ENCODE data around the gene CCDC188. TPM values are rescaled to one million over a fixed set of nuclear protein-coding genes. Genes with fewer than 3 reads are reported as not detected.
A peak's percentile ranks its signal among the peaks of the same experiment; 100 is the strongest.

The CCDC188 gene
- total and polyA plus RNA-seq, 4 experiments from 2014 or later: not detected

GRCh38 chr22:20117633-20118299 is 33.1 kb downstream of the CCDC188 start:
- intact Hi-C loops (cut with micrococcal nuclease): loop anchor here (1.0 to 2.0 kb wide), 7 partner anchors 14 to 939 kb away; partner anchors contain the start of genes ARVCF, DGCR6L, DGCR8 and SLC25A1
- Mint-ChIP-seq H3K4me1 (peaks cover 16 to 56% (median 33%) of the 10 kb centered on the region in 4 donors), H3K36me3 (peaks cover 7 to 48% of the 10 kb centered on the region in 2 donors), H3K27ac (peak overlapping the region; percentile 86 to 96 (median 91)), H3K27me3 (no peaks in the 10 kb centered on the region), H3K4me3 (peak overlapping the region; percentile 79 to 92 (median 85)), H3K9me3 (no peaks in the 10 kb centered on the region)
- no peaks in the 10 kb centered on the region for H3K9me3 ChIP-seq (ENCODE audit: control insufficient read depth in 1 of 2, low read length in 2 of 2)
- DNase-seq: peak; percentile 50 to 83 (median 54)
- H3K27ac ChIP-seq (ENCODE audit: low read depth, low read length): peak overlapping the region; percentile 85
- peaks cover 51% of the 10 kb centered on the region for H3K4me1 ChIP-seq (ENCODE audit: insufficient read depth, low read length)
- no peaks in the 10 kb centered on the region for H3K27me3 ChIP-seq (ENCODE audit: insufficient read depth, low read length)
- H3K36me3 ChIP-seq (ENCODE audit: insufficient read depth, low read length): peaks cover 60% of the 10 kb centered on the region
- peak overlapping the region; percentile 74 to 81 for H3K4me3 ChIP-seq (ENCODE audit: low read length in 2 of 2)
- POLR2A ChIA-PET (ENCODE audit: partially characterized antibody): interaction anchor here (0.6 to 2.9 kb wide), 13 partner anchors 10 to 671 kb away, joined by 3 to 30 read pairs (median 6); partner anchors contain the start of genes C22orf39, COMT, DGCR6L and TANGO2
- CTCF ChIA-PET (ENCODE audit: partially characterized antibody): interaction anchor here (1.2 kb wide), 1 partner anchor 11 kb away, joined by 3 read pairs; no protein-coding TSS in a partner anchor

GRCh38 chr22:20116951-20117632 is 33.8 kb downstream of the CCDC188 start, which contains the start of gene TRMT2A:
TRMT2A (minus strand) TSS chr22:20117226; CDS start chr22:20116906, 320 bp downstream.
- Mint-ChIP-seq H3K4me1 (peaks cover 14 to 53% (median 31%) of the 10 kb centered on the region in 4 donors), H3K9me3 (no peaks in the 10 kb centered on the region), H3K4me3 (peak within 1 kb of the TSS; percentile 85 to 93 (median 92)), H3K27ac (peak within 1 kb of the TSS; percentile 93 to 96 (median 95)), H3K27me3 (no peaks in the 10 kb centered on the region), H3K36me3 (peaks cover 7 to 47% of the 10 kb centered on the region in 2 donors)
- POLR2A ChIA-PET (ENCODE audit: partially characterized antibody): interaction anchor here (0.6 to 2.9 kb wide), 15 partner anchors 9 to 670 kb away, joined by 3 to 30 read pairs (median 6); partner anchors contain the start of genes C22orf39, COMT, DGCR6L and TANGO2
- H3K27ac ChIP-seq (ENCODE audit: low read depth, low read length): peak within 1 kb of the TSS; percentile 85
- H3K4me1 ChIP-seq (ENCODE audit: insufficient read depth, low read length): peaks cover 49% of the 10 kb centered on the region
- H3K4me3 ChIP-seq (ENCODE audit: low read length in 2 of 2): peak within 1 kb of the TSS; percentile 81 to 82
- no peaks in the 10 kb centered on the region for H3K27me3 ChIP-seq (ENCODE audit: insufficient read depth, low read length)
- CTCF ChIA-PET (ENCODE audit: partially characterized antibody): interaction anchor here (1.2 kb wide), 1 partner anchor 12 kb away, joined by 3 read pairs; no protein-coding TSS in a partner anchor
- peak; percentile 96 to 98 (median 97) for DNase-seq
- intact Hi-C loops (cut with micrococcal nuclease): loop anchor here (1.0 to 2.0 kb wide), 7 partner anchors 14 to 938 kb away; partner anchors contain the start of genes ARVCF, DGCR6L, DGCR8 and SLC25A1
- no peaks in the 10 kb centered on the region for H3K9me3 ChIP-seq (ENCODE audit: control insufficient read depth in 1 of 2, low read length in 2 of 2)
- H3K36me3 ChIP-seq (ENCODE audit: insufficient read depth, low read length): peaks cover 60% of the 10 kb centered on the region

- intact Hi-C loops (cut with micrococcal nuclease): loop anchor here (2.0 kb wide), 1 partner anchor 938 kb away; the partner anchor contains the start of gene SLC25A1
- no peaks in the 10 kb centered on the region for H3K9me3 ChIP-seq (ENCODE audit: control insufficient read depth in 1 of 2, low read length in 2 of 2)
- H3K36me3 ChIP-seq (ENCODE audit: insufficient read depth, low read length): peaks cover 54% of the 10 kb centered on the region
- Mint-ChIP-seq H3K9me3 (no peaks in the 10 kb centered on the region), H3K4me3 (peak overlapping the region; percentile 83 to 93 (median 92)), H3K36me3 (peaks cover 7 to 46% of the 10 kb centered on the region in 2 donors), H3K4me1 (peaks cover 17 to 48% (median 30%) of the 10 kb centered on the region in 4 donors), H3K27me3 (no peaks in the 10 kb centered on the region), H3K27ac (peak overlapping the region; percentile 92 to 96 (median 95))
- ChIA-PET CTCF (ENCODE audit: partially characterized antibody) (no interaction called here), POLR2A (ENCODE audit: partially characterized antibody) (interaction anchor here (0.6 to 2.9 kb wide), 13 partner anchors 11 to 451 kb away, joined by 3 to 30 read pairs (median 6); partner anchors contain the start of genes COMT, DGCR6L, TANGO2 and TXNRD2)
- peaks cover 44% of the 10 kb centered on the region for H3K4me1 ChIP-seq (ENCODE audit: insufficient read depth, low read length)
- peak overlapping the region; percentile 85 for H3K27ac ChIP-seq (ENCODE audit: low read depth, low read length)
- peak overlapping the region; percentile 81 to 82 for H3K4me3 ChIP-seq (ENCODE audit: low read length in 2 of 2)
- DNase-seq: no peak
- H3K27me3 ChIP-seq (ENCODE audit: insufficient read depth, low read length): no peaks in the 10 kb centered on the region
Observed at GRCh38 chr22:20116376-20116950, 34.4 kb downstream of the CCDC188 start.

GRCh38 chr22:20115691-20116375 is 35.0 kb downstream of the CCDC188 start, which contains the start of gene RANBP1:
RANBP1 (plus strand) TSS chr22:20116104; CDS start chr22:20116185, 81 bp downstream.
- CTCF ChIA-PET (ENCODE audit: partially characterized antibody): no interaction called here
- intact Hi-C loops (cut with micrococcal nuclease): loop anchor here (2.0 kb wide), 1 partner anchor 937 kb away; the partner anchor contains the start of gene SLC25A1
- H3K36me3 Mint-ChIP-seq: peaks cover 7 to 50% of the 10 kb centered on the region in 2 donors
- no peaks in the 10 kb centered on the region for H3K9me3 Mint-ChIP-seq
- peak within 1 kb of the TSS; percentile 83 to 93 (median 92) for H3K4me3 Mint-ChIP-seq
- peak within 1 kb of the TSS; percentile 92 to 96 (median 95) for H3K27ac Mint-ChIP-seq
- H3K36me3 ChIP-seq (ENCODE audit: insufficient read depth, low read length): peaks cover 55% of the 10 kb centered on the region
- no peaks in the 10 kb centered on the region for H3K9me3 ChIP-seq (ENCODE audit: control insufficient read depth in 1 of 2, low read length in 2 of 2)
- H3K4me3 ChIP-seq (ENCODE audit: low read length in 2 of 2): peak within 1 kb of the TSS; percentile 81 to 82
- no peaks in the 10 kb centered on the region for H3K27me3 Mint-ChIP-seq
- H3K4me1 ChIP-seq (ENCODE audit: insufficient read depth, low read length): peaks cover 44% of the 10 kb centered on the region
- H3K27ac ChIP-seq (ENCODE audit: low read depth, low read length): peak within 1 kb of the TSS; percentile 85
- H3K27me3 ChIP-seq (ENCODE audit: insufficient read depth, low read length): no peaks in the 10 kb centered on the region
- peak in 1 of 5 donors; percentile 35 for DNase-seq
- peaks cover 18 to 49% (median 31%) of the 10 kb centered on the region in 4 donors for H3K4me1 Mint-ChIP-seq
- POLR2A ChIA-PET (ENCODE audit: partially characterized antibody): interaction anchor here (1.3 to 2.9 kb wide), 6 partner anchors 11 to 174 kb away, joined by 3 to 30 read pairs (median 10); partner anchors contain the start of genes COMT, TANGO2, TXNRD2 and ZDHHC8

- Mint-ChIP-seq H3K36me3 (peaks cover 7 to 53% of the 10 kb centered on the region in 2 donors), H3K9me3 (no peaks in the 10 kb centered on the region), H3K27me3 (no peaks in the 10 kb centered on the region), H3K4me3 (peak overlapping the region in 7 of 8 donors; percentile 22 to 73 (median 67)), H3K27ac (peak overlapping the region in 6 of 7 donors; percentile 66 to 92 (median 79)), H3K4me1 (peaks cover 17 to 41% (median 27%) of the 10 kb centered on the region in 4 donors)
- no peak overlapping the region for H3K4me3 ChIP-seq (ENCODE audit: low read length in 2 of 2)
- H3K27ac ChIP-seq (ENCODE audit: low read depth, low read length): peak overlapping the region; percentile 85
- CTCF ChIA-PET (ENCODE audit: partially characterized antibody): no interaction called here
- no peaks in the 10 kb centered on the region for H3K27me3 ChIP-seq (ENCODE audit: insufficient read depth, low read length)
- H3K36me3 ChIP-seq (ENCODE audit: insufficient read depth, low read length): peaks cover 54% of the 10 kb centered on the region
- no peaks in the 10 kb centered on the region for H3K9me3 ChIP-seq (ENCODE audit: control insufficient read depth in 1 of 2, low read length in 2 of 2)
- POLR2A ChIA-PET (ENCODE audit: partially characterized antibody): interaction anchor here (1.5 kb wide), 1 partner anchor 173 kb away, joined by 5 read pairs; the partner anchor contains the start of genes COMT and TXNRD2
- H3K4me1 ChIP-seq (ENCODE audit: insufficient read depth, low read length): peaks cover 33% of the 10 kb centered on the region
- peak in 1 of 5 donors; percentile 30 for DNase-seq
- intact Hi-C loops (cut with micrococcal nuclease): no loop called here
Observed at GRCh38 chr22:20114506-20115475, 36.1 kb downstream of the CCDC188 start.

Data from CD4-positive, alpha-beta memory T cell (primary cell).